ENCODE data around the gene RING1.

DNA sequence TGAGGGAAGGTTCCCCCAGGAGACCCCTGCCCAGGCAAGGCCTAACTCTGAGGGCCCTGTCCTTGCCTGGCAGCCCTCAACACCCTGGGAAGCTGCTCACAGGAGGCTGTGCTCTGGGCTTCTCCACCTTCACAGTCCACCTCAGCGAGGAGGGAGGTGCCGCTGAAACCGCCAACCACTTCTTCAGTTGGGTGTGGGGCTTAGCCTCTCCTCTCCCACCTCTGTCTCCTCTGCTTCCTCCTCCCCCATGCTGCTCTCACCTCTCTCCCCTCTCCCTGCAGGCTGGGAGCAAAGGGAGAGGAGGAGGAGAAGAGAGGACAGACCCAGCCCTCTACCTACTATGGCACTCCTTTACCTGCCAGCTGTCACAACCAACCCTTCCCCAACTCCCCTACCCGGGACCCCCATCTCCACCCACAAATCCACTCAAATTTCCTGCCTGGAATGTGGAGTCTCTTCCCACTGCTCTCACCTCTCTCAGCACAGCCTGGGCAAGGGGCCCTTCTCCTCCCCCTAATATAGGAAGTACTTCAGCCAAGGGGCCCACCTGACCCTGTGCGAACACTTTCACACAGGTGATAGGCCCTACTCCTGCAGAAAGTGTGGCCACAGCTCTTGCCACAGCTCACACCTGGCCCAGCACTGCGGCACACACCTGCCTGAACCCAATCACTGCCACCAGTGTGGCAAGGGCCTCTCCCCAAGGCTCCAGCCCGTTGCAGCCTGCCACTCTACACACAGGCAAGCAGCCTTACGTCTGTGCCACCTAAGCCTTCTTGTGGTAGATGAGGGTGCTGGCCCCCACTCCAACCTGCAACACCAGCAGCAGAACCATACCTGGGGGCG is 7.2 kb downstream of the RING1 start:
- TF ChIP-seq, protein P1, sequence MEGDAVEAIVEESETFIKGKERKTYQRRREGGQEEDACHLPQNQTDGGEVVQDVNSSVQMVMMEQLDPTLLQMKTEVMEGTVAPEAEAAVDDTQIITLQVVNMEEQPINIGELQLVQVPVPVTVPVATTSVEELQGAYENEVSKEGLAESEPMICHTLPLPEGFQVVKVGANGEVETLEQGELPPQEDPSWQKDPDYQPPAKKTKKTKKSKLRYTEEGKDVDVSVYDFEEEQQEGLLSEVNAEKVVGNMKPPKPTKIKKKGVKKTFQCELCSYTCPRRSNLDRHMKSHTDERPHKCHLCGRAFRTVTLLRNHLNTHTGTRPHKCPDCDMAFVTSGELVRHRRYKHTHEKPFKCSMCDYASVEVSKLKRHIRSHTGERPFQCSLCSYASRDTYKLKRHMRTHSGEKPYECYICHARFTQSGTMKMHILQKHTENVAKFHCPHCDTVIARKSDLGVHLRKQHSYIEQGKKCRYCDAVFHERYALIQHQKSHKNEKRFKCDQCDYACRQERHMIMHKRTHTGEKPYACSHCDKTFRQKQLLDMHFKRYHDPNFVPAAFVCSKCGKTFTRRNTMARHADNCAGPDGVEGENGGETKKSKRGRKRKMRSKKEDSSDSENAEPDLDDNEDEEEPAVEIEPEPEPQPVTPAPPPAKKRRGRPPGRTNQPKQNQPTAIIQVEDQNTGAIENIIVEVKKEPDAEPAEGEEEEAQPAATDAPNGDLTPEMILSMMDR (IDR thresholded peaks at IDR 0.05) = no peak
- no peak for TF ChIP-seq POLR2A (IDR thresholded peaks at IDR 0.05)
